HG03469 (cell line): Measurements from ENCODE around the gene AP1G2.
"Not testable (repeated sequence)": the region's sequence is repeated elsewhere in the genome, so short reads cannot be mapped to it uniquely, and the experiment has no call there.

Experiments used
- ATAC-seq: cut with Tn5 transposase; IDR thresholded peaks from one replicate; pipeline ENCODE4 v1.9.1; 2021; ENCODE audit warnings: mild to moderate bottlenecking, moderate library complexity, moderate number of reproducible peaks; ENCODE audit not compliant: unreplicated experiment

Gene AP1G2

DNA sequence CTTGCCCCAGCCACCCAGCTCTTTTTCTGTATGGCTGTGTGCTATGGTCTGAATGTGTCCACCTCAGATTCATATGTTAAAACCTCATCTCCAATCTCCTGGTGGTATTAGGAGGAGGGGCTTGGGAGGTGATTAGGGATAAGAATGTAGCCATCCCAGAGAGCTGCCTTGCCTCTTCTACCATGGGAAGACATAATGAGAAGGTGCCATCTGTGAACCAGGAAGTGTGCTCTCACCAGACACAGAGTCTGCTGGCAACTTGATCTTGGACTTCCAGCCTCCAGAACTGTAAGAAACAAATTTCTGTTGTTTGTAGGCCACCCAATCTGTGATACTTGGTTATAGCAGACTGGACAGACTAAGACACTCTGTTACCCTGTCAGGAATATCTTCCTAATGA, 33.8 kb upstream of the AP1G2 start:
- ATAC-seq: no peak

GRCh38 chr14:23600806-23601205, 33.2 kb upstream of the AP1G2 start:
- ATAC-seq: no peak

- ATAC-seq: no peak
Observed at GRCh38 chr14:23600322-23600707, 32.7 kb upstream of the AP1G2 start.

DNA sequence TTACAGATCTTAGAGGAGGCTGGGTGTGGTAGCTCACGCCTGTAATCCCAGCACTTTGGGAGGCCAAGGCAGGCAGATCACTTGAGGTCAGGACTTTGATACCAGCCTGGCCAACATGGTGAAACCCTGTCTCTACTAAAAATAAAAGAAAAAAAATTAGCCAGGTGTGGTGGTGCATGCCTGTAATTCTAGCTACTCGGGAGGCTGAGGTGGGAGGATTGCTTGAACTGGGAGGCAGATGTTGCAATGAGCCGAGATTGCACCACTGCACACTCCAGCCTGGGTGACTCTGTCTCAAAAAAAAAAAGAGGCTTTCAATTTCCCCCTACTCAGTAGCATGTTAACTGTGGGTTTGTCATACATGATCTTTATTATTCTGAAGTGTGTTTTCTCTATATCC, 26.6 kb upstream of the AP1G2 start:
- not testable (repeated sequence) for ATAC-seq

DNA sequence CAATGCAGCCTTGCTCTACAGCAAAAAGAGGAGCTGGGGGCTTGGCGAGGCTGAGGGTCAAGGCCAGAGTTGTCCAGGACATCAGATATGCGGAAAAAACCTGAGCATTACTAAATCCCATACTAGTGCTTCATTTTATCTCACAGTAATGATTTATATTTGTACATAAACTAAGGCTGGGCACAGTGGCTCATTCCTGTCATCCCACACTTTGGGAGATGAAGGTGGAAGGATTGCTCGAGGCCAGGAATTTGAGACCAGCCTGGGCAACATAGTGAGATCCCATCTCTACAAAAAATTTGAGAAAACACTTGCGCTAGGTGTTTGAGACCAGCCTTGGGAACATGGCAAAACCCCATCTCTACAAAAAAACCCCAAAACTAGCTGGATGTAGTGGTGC, 22.6 kb upstream of the AP1G2 start:
- ATAC-seq: no peak

DNA sequence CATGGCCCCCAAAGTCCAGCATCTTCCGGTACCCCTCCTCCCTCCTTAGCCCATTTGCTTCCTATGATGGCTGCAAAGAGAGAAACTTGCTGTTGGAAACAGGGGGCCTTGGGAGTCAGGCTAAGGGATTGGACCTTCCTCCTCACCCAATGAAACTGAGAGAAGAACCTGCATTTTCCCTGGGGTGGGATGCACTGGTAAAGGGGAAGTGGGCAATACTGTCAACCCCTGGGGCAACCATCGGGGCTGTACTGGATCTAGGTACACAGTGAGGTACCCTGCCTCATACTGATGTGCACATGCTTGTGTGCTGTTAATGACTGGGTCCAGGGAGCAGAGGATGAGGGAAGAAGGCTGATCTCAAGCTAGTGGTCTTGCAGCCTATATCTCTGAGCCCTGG, 22.0 kb upstream of the AP1G2 start:
- no peak for ATAC-seq

DNA sequence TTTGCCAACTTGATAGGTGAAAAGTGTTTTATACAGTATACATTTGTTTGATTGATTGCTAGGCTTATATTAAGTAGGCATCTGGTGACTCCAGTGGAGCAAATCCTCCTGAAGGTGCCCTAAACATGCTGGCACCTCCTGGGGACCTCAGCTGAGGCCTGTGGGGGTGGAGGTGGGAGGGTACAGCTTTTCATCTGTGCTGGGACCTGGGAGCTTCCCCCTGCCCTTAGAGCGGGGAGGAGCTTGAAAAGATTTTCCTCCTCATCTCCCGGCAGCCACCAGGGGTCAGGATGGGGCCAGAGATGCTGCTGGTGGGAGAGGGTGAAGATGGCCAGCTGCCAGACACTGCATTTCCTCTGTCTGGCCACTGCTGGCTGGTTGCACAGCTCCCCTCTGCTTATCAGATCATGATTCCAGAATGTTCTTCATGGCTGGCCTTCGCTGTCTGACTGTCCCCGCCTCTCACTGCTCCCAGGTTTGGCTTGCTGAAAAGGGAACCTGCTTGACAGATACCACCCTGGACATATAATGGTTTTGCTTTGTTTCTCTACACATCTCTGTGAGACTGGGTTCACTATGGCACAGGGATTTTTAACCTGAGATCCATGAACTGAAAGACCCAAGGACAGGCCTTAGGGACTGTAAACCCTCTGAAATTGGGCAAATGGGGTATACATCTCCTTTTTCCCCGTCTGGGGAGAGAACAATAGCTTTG, 21.4 kb upstream of the AP1G2 start:
- peak; percentile 67 for ATAC-seq

DNA sequence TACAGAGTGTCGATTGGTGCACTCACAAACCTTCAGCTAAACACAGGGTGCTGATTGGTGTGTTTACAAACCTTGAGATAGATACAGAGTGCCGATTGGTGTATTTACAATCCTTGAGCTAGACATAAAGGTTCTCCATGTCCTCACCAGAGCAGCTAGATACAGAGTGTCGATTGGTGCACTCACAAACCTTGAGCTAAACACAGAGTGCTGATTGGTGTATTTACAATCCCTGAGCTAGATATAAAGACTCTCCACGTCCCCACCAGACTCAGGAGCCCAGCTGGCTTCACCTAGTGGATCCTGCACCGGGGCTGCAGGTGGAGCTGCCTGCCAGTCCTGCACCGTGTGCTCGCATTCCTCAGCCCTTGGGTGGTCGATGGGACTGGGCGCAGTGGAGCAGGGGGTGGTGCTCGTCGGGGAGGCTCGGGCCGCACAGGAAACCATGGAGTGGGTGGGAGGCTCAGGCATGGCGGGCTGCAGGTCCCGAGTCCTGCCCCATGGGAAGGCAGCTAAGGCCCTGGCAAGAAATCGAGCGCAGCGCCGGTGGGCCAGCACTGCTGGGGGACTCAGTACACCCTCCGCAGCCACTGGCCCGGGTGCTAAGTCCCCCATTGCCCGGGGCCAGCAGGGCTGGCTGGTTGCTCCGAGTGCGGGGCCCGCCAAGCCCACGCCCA, 17.1 kb upstream of the AP1G2 start:
- ATAC-seq: not testable (repeated sequence)

DNA sequence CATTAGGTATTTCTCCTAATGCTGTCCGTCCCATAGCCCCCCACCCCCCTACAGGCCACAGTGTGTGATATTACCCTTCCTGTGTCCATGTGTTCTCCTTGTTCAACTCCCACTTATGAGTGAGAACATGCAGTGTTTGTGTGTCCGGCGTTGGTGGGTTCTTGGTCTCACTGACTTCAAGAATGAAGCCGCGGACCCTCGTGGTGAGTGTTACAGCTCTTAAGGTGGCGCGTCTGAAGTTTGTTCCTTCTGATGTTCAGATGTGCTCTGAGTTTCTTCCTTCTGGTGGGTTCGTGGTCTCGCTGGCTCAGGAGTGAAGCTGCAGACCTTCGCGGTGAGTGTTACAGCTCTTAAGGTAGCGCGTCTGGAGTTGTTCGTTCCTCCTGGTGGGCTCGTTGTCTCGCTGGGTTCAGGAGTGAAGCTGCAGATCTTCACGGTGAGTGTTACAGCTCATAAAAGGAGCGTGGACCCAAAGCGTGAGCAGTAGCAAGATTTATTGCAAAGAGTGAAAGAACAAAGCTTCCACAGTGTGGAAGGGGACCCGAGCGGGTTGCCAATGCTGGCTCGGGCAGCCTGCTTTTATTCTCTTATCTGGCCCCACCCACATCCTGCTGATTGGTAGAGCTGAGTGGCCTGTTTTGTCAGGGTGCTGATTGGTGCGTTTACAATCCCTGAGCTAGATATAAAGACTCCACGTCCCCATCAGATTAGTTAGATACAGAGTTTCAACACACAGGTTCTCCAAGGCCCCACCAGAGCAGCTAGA, 16.4 kb upstream of the AP1G2 start:
- not testable (repeated sequence) for ATAC-seq

- no peak for ATAC-seq
Observed at GRCh38 chr14:23582906-23583760, 15.5 kb upstream of the AP1G2 start.

GRCh38 chr14:23580948-23581281, 13.3 kb upstream of the AP1G2 start:
- no peak for ATAC-seq

DNA sequence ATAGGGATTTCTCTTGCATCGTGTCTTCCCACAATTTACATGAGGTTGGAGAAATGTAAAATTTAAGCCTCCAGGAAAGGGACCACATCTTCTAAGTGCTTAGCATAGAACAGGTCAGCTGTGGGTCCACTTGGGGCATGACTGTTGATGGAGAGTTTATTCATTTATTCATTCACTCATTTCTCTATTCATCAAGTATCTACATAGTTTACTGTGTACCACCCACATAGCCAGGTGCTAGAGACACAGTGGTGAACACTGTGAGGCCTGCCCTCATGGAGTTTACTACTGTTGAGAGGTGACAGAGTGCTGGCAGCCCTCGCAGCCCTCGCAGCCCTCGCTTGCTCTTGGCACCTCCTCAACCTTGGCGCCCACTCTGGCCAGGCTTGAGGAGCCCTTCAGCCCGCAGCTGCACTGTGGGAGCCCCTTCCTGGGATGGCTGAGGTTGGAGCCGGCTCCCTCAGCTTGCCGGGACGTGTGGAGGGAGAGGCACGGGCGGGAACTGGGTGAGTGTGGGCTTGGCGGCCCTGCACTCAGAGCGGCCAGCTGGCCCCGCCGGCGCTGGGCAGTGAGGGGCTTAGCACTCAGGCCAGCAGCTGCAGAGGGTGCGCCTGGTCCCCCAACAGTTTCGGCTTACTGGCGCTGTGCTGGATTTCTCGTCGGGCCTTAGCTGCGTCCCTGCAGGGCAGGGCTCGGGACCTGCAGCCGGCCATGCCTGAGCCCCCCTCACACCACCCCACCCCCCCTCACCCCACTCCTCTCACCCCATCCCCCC, 12.7 kb upstream of the AP1G2 start:
- no peak for ATAC-seq

- ATAC-seq: no peak
Observed at GRCh38 chr14:23579739-23580138, 12.1 kb upstream of the AP1G2 start.

- no peak for ATAC-seq
Observed at GRCh38 chr14:23579311-23579630, 11.7 kb upstream of the AP1G2 start.

DNA sequence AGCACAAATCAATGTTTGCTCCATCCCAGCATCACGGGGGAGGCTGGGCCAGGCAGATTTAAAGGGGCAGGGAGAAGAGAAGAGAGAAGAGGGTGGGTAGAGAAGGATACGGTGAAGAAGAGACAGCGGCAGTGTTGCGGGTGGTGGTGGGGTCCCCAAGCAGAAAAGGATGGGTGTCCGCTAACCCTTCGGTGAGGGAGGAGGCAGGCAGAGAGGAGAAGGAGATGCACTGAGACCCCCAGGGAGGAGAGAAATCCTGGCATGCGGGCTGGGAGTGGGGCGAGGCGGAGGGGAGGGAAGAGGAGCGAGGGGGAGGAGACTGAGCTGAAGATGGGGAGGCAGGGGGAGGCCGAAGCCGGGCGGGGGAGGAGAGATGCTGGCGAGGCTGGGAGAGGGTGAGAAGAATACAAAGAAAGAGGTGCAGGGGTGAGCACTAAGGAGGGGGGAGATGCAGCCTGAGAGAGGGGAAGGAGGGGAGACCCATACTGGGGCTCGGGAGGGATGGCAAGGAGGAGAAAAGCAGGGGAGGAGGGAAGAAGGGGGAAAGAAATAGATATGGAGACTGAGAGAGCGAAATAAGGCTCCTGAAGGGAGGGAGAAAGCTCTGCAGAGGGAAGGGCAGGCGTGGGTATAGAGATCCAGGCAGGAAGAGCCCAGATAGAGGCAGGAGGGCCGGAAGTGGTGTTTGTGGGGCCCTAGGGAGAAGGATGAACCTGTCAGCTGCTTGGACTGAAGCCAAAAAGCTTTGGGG, 11.1 kb upstream of the AP1G2 start, which contains the start of gene JPH4:
Gene JPH4 (minus strand): TSS at position 231 of the 751 bp plus-strand sequence. CDS start 1,337 bp downstream, outside the sequence.
- ATAC-seq: no peak

DNA sequence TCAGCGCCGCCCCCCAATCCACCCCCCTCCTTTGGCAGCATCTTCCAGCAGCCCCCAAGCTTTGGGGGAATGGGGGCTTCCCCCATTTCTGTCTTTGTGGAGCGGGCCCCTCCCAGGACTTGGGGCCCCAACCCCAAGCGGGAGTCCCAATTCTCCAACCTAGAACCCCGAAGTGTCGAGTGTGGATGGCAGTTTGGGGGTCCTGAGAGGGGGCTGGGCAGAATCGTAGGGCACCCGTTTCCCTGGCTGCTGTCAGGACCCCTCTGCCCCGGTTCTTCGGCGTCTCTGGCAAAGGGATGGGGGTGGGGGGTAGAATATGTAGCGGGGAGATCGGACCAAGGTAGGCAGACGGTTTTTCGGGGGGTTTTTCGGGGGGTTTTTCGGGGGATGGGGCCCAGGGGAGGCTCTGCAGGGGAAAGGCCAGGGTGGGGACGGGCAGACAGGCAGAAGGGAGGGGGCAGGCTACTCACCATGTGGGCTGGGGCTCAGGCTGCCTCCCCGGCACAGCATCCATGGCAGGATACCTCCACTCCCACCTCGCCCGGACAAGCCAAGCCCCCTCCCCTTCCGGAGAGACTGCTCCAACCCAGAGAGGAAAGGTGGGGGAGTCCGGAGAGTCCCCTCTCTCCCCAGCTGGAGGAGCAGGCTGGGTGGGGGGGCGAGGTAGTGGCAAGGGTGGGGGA, 10.3 kb upstream of the AP1G2 start:
- no peak for ATAC-seq

DNA sequence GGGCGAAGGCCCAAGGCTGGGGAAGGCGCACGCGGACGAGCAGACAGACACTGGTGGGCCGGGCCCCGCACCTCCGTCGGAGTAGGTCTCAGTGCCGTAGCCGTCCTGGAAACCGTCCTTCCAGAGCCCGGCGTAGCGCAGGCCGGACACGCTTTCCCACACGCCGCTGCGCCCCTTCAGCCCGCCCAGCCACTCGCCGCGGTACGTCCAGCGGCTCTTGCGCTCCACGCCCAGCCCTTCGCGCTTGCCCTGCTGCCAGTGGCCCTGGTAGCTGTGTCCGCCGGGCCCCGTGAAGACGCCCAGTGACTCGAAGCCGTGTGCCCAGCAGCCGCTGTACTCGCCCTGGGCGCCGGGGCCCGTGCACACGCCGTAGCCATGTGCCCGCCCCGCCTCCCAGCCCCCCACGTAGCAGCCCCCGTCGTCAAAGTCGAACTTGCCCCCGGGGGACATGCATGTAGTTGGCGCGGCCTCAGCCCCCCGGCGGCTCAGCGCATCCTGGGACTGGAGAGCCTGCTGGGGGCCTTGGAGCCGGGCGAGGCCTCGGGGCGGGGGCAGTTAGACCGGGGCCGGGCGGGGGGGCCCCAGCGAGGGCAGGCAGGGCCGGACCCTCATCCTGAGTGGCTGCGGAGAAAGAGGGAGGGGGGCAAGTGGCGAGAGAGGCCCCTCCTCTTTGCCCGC, 9.6 kb upstream of the AP1G2 start:
- ATAC-seq: no peak

DNA sequence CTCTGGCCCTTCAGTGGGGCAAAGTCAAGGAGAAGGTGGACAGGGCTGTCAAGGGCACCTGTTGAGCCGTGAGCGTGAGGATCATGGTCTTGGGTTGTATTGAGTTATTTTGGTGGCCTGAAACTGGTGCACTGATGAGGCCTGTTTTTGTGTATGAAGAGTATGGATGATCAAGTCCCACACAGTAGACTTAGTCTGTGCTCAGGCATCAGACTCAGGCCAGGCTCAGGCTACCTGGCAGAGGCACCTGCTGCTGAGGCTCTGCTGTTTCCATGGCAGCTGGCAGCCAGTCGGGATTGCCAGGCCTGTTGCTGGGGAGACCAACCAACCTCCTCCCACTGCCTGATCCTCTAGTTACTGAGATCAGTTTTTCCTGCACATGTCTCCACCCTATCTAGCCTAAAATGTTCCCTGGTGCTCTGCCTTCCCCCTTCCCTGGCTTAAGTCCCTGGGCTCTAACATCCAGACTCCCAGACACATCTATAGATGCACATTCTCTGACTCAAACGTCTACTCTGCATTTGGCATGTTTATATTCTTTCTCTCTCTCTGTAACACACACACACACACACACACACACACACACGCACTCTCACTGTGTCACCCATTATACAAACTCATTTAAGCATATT, 5.9 kb upstream of the AP1G2 start:
- no peak for ATAC-seq
